HG03571 (cell line): Measurements from ENCODE around the gene RELA.

Experiments
- ATAC-seq: cut with Tn5 transposase; IDR thresholded peaks from one replicate; pipeline ENCODE4 v1.9.1; 2021; ENCODE audit not compliant: unreplicated experiment

RELA gene

GRCh38 chr11:65634440-65634839 lies 28.3 kb downstream of the RELA start:
- no peak for ATAC-seq

- no peak for ATAC-seq
Observed at GRCh38 chr11:65634109-65634436, 28.6 kb downstream of the RELA start.

GRCh38 chr11:65633390-65634108 lies 29.2 kb downstream of the RELA start:
- no peak for ATAC-seq

GRCh38 chr11:65630215-65630614 lies 32.5 kb downstream of the RELA start:
- ATAC-seq: no peak

GRCh38 chr11:65629579-65629978 lies 33.1 kb downstream of the RELA start:
- ATAC-seq: no peak

GRCh38 chr11:65627202-65627601 lies 35.5 kb downstream of the RELA start:
- no peak for ATAC-seq

GRCh38 chr11:65625628-65626342 lies 36.9 kb downstream of the RELA start:
- ATAC-seq: no peak

GRCh38 chr11:65624931-65625627 lies 37.6 kb downstream of the RELA start:
- no peak for ATAC-seq

- no peak for ATAC-seq
Observed at GRCh38 chr11:65623852-65624616, 38.7 kb downstream of the RELA start.

GRCh38 chr11:65623177-65623576 lies 39.5 kb downstream of the RELA start:
- ATAC-seq: no peak

- no peak for ATAC-seq
Observed at GRCh38 chr11:65622011-65622410, 40.7 kb downstream of the RELA start.

- no peak for ATAC-seq
Observed at GRCh38 chr11:65621460-65621859, 41.3 kb downstream of the RELA start.

- ATAC-seq: no peak
Observed at GRCh38 chr11:65620666-65621065, 42.0 kb downstream of the RELA start.

GRCh38 chr11:65619281-65619928 lies 43.3 kb downstream of the RELA start:
- no peak for ATAC-seq

GRCh38 chr11:65618763-65619162 lies 44.0 kb downstream of the RELA start:
- no peak for ATAC-seq

- no peak for ATAC-seq
Observed at GRCh38 chr11:65617990-65618751, 44.5 kb downstream of the RELA start.

- ATAC-seq: no peak
Observed at GRCh38 chr11:65617136-65617850, 45.4 kb downstream of the RELA start.

- no peak for ATAC-seq
Observed at GRCh38 chr11:65616575-65617001, 46.1 kb downstream of the RELA start.

GRCh38 chr11:65615950-65616574 lies 46.7 kb downstream of the RELA start:
- no peak for ATAC-seq
